B cell (primary cell): ENCODE data around the gene GAP43. TPM values are rescaled to one million over a fixed set of nuclear protein-coding genes. Genes with fewer than 3 reads are reported as not detected.
"Not testable (repeated sequence)": the region's sequence is repeated elsewhere in the genome, so short reads cannot be mapped to it uniquely, and the experiment has no call there.

Experiments used
- ATAC-seq: fragments of 200-7000 bp; cut with Tn5 transposase; one replicate; pipeline ENCODE4 v1.10.0; 2021; ENCODE audit warnings: low read depth, mild to moderate bottlenecking, moderate number of reproducible peaks, moderate library complexity
- CTCF ChIA-PET: fragments of 350-600 bp; sonication (Branson Sonifier 250); formaldehyde crosslinking; loops from one replicate; lab custom pipeline; 2021; ENCODE audit warnings: antibody characterized with exemption, inconsistent platforms; lab: Charles Lee
- POLR2A ChIA-PET: fragments of 350-600 bp; sonication (Branson Sonifier 250); formaldehyde crosslinking; loops from one replicate; lab custom pipeline; 2021; ENCODE audit warnings: antibody characterized with exemption; lab: Charles Lee
- DNase-seq: peaks from one replicate; pipeline ENCODE4 v3.0.0; 2013
- H2AFZ ChIP-seq: 2 replicates; pipeline ENCODE4 v1.6.1; 2012; ENCODE audit warnings: mild to moderate bottlenecking, low read depth, low read length; ENCODE audit not compliant: insufficient read depth, poor library complexity, severe bottlenecking
- H3K27ac ChIP-seq, 2 donors: 1 replicate in 1 of 2; 2 replicates in 1 of 2; pipeline ENCODE4 v1.5.1; 2012 to 2013; ENCODE audit warnings: low read length in 2 of 2, mild to moderate bottlenecking in 2 of 2, moderate library complexity in 1 of 2
- H3K27me3 ChIP-seq, 4 experiments: fragments of 200-600 bp in 1 of 4; sonication (generic) in 1 of 4; replicated peaks in 1 of 4; 1 replicate in 2 of 4; 2 replicates in 2 of 4; pipeline versions ENCODE4 v1.6.1 to v1.7.0; 2013 to 2016; ENCODE audit warnings: low read length in 3 of 4, mild to moderate bottlenecking in 2 of 4, mixed read lengths in 1 of 4, moderate library complexity in 1 of 4; ENCODE audit not compliant: insufficient read depth in 4 of 4, control insufficient read depth in 3 of 4; ENCODE audit errors: control extremely low read depth in 1 of 4
- H3K36me3 ChIP-seq, 2 experiments: replicated peaks in 1 of 2; 1 replicate in 1 of 2; 2 replicates in 1 of 2; pipeline versions ENCODE4 v1.6.1 to v1.7.1; 2013; ENCODE audit warnings: low read length in 1 of 2; ENCODE audit not compliant: insufficient read depth in 2 of 2, control insufficient read depth in 1 of 2; ENCODE audit errors: control extremely low read depth in 1 of 2, extremely low read depth in 1 of 2
- H3K4me1 ChIP-seq, 2 donors: fragments of 200-600 bp in 1 of 2; sonication (generic) in 1 of 2; 1 replicate in 1 of 2; 2 replicates in 1 of 2; pipeline versions ENCODE4 v1.5.1 to v1.6.1; 2013 to 2017; ENCODE audit warnings: low read length in 2 of 2; ENCODE audit not compliant: control insufficient read depth in 2 of 2, insufficient read depth in 2 of 2
- H3K4me2 ChIP-seq: replicated peaks from 2 replicates; pipeline ENCODE3; 2012; ENCODE audit warnings: mild to moderate bottlenecking, low read depth, low read length; ENCODE audit not compliant: poor library complexity, severe bottlenecking
- H3K4me3 ChIP-seq, 5 experiments: fragments of 200-600 bp in 1 of 5; sonication (generic) in 1 of 5; 1 replicate in 3 of 5; 2 replicates in 2 of 5; pipeline versions ENCODE4 v1.5.1 to v1.7.0; 2011 to 2016; ENCODE audit warnings: low read length in 4 of 5, mild to moderate bottlenecking in 4 of 5, low read depth in 2 of 5, control low read depth in 1 of 5, moderate library complexity in 1 of 5; ENCODE audit not compliant: insufficient read depth in 1 of 5; ENCODE audit errors: control extremely low read depth in 1 of 5, extremely low read depth in 1 of 5
- H3K79me2 ChIP-seq: fragments of 200-600 bp; sonication (generic); one replicate; pipeline ENCODE4 v1.6.0; 2016; ENCODE audit warnings: low read length; ENCODE audit not compliant: control insufficient read depth, insufficient read depth
- H3K9ac ChIP-seq: fragments of 200-600 bp; sonication (generic); 2 replicates; pipeline ENCODE4 v1.6.1; 2017; ENCODE audit warnings: mild to moderate bottlenecking, low read length, moderate library complexity
- H3K9me3 ChIP-seq, 3 donors: one replicate each; pipeline versions ENCODE4 v1.6.1 to v1.7.1; 2013; ENCODE audit warnings: low read length in 2 of 3; ENCODE audit not compliant: control insufficient read depth in 2 of 3, insufficient read depth in 1 of 3; ENCODE audit errors: control extremely low read depth in 1 of 3
- H4K20me1 ChIP-seq: 2 replicates; pipeline ENCODE4 v1.6.0; 2012; ENCODE audit warnings: mild to moderate bottlenecking, low read length; ENCODE audit not compliant: insufficient read depth, control insufficient read depth, poor library complexity, severe bottlenecking
- H3K27ac Mint-ChIP-seq: one replicate; pipeline ENCODE4 v1.8.0; 2021; ENCODE audit warnings: mixed read lengths
- H3K27me3 Mint-ChIP-seq: one replicate; pipeline ENCODE4 v1.8.0; 2021; ENCODE audit warnings: mixed read lengths
- H3K4me1 Mint-ChIP-seq: one replicate; pipeline ENCODE4 v1.8.0; 2021; ENCODE audit warnings: mixed read lengths
- H3K4me3 Mint-ChIP-seq: one replicate; pipeline ENCODE4 v1.8.0; 2021; ENCODE audit warnings: mixed read lengths
- H3K9me3 Mint-ChIP-seq: one replicate; pipeline ENCODE4 v1.8.0; 2022; ENCODE audit warnings: mixed read lengths; ENCODE audit not compliant: insufficient read depth
- EZH2 ChIP-seq: IDR thresholded peaks from 2 replicates; pipeline ENCODE4 v1.6.1; 2012; ENCODE audit warnings: borderline replicate concordance, low read depth, mild to moderate bottlenecking, moderate library complexity, low read length; ENCODE audit not compliant: insufficient read depth, poor library complexity, severe bottlenecking
- whole genome bisulfite sequencing: methylation state at CpG from one replicate; pipeline ENCODE4 v1.1.5; 2013; ENCODE audit warnings: missing lambda C conversion rate; ENCODE audit not compliant: insufficient coverage; 5-methylcytosine and 5-hydroxymethylcytosine counted together
- intact Hi-C: fragments of 100-400 bp; cut with micrococcal nuclease; formaldehyde crosslinking; loops from one replicate; pipeline ENCODE4 v1.10.0; 2022
- polyA plus RNA-seq: library from polyadenylated mRNA; depleted of rRNA; stranded (reverse); fragments of >200 nt; gene quantifications from 2 replicates; pipeline ENCODE4 v1.2.3, GENCODE V29; 2012
- total RNA-seq, 2 donors: library from RNA; stranded (reverse); fragments of 120-200 nt in 1 of 2; gene quantifications; 1 replicate in 1 of 2; 2 replicates in 1 of 2; pipeline versions ENCODE4 v1.2.3 to v1.2.4, GENCODE V29; 2013 to 2022
- TF ChIP-seq, protein P1 (sequence below): fragments of 200-600 bp; IDR thresholded peaks from one replicate; pipeline ENCODE4 v1.8.0; 2022; ENCODE audit warnings: antibody characterized with exemption, mild to moderate bottlenecking

GAP43 gene
- total and polyA plus RNA-seq, 2 donors (not counting 1 experiment from before 2014, with no cell fraction given): 0.04 TPM; not detected in 1

DNA sequence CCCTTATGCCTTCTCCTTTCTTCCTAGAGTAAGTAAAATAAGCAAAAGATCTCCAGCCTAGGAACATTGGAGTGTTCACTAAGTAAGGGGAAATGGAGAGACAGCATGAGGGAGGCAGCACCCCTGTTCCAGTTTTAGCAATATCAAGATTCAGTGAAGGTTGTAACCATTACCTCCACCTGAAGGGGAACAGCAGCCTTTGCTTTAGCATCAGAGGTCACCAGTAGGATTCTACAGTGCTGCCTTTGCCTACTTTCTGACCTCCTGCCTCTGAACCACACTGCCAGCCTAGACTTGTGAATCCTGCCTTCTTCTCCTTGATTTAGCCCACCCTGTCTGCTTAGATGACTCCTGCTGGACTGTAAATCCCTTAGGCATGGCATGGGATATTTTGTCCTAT lies 104.7 kb downstream of the GAP43 start:
- Histone ChIP-seq H3K36me3 (no peaks in the 10 kb centered on the region), H3K27ac (no peak overlapping the region), H3K4me1 (no peaks in the 10 kb centered on the region), H2AFZ (no peak overlapping the region), H4K20me1 (no peaks in the 10 kb centered on the region), H3K9me3 (no peaks in the 10 kb centered on the region), H3K4me2 (no peak overlapping the region), H3K9ac (no peak overlapping the region), H3K4me3 (no peak overlapping the region), H3K79me2 (no peaks in the 10 kb centered on the region), H3K27me3 (peaks cover 0 to 2% (median 0%) of the 10 kb centered on the region in 4 experiments)
- H3K4me3 Mint-ChIP-seq: no peak overlapping the region
- H3K27ac Mint-ChIP-seq: no peak overlapping the region
- H3K9me3 Mint-ChIP-seq: peaks cover 2% of the 10 kb centered on the region
- H3K27me3 Mint-ChIP-seq: no peaks in the 10 kb centered on the region
- ATAC-seq: no peak
- DNase-seq: no peak
- no peaks in the 10 kb centered on the region for H3K4me1 Mint-ChIP-seq
- ChIA-PET CTCF (no interaction called here), POLR2A (no interaction called here)
- TF ChIP-seq, protein P1, sequence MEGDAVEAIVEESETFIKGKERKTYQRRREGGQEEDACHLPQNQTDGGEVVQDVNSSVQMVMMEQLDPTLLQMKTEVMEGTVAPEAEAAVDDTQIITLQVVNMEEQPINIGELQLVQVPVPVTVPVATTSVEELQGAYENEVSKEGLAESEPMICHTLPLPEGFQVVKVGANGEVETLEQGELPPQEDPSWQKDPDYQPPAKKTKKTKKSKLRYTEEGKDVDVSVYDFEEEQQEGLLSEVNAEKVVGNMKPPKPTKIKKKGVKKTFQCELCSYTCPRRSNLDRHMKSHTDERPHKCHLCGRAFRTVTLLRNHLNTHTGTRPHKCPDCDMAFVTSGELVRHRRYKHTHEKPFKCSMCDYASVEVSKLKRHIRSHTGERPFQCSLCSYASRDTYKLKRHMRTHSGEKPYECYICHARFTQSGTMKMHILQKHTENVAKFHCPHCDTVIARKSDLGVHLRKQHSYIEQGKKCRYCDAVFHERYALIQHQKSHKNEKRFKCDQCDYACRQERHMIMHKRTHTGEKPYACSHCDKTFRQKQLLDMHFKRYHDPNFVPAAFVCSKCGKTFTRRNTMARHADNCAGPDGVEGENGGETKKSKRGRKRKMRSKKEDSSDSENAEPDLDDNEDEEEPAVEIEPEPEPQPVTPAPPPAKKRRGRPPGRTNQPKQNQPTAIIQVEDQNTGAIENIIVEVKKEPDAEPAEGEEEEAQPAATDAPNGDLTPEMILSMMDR: no peak
- no peak for TF ChIP-seq EZH2
- intact Hi-C loops: no loop called here

DNA sequence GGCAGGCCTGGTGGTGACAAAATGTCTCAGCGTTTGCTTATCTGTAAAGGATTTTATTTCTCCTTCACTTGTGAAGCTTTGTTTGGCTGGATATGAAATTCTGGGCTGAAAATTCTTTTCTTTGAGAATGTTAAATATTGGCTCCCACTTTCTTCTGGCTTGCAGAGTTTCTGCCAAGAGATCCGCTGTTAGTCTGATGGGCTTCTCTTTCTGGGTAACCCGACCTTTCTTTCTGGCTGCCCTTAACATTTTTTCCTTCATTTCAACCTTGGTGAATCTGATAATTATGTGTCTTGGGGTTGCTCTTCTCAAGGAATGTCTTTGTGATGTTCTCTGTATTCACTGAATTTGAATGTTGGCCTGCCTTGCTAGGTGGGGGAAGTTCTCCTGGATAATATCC lies 113.0 kb downstream of the GAP43 start:
- H4K20me1 ChIP-seq, ATAC-seq, H3K4me1 Mint-ChIP-seq, H3K4me2 ChIP-seq, H3K9ac ChIP-seq, intact Hi-C loops, POLR2A ChIA-PET, H3K27ac ChIP-seq, DNase-seq, H3K4me3 ChIP-seq, H3K4me3 Mint-ChIP-seq, H3K27me3 ChIP-seq, H3K27ac Mint-ChIP-seq, CTCF ChIA-PET, H3K4me1 ChIP-seq, H3K9me3 Mint-ChIP-seq, H3K79me2 ChIP-seq, H3K36me3 ChIP-seq, H2AFZ ChIP-seq, H3K9me3 ChIP-seq: not testable (repeated sequence)
- WGBS: no CpG with 5 or more reads among the region's 3 CpGs
- peaks cover 33% of the 10 kb centered on the region for H3K27me3 Mint-ChIP-seq
